AG09309 (cell line): ENCODE measurements around the gene QSOX2.

Experiments used
- DNase-seq: peaks from one replicate; pipeline ENCODE4 v3.0.0-alpha.2; 2010; ENCODE audit warnings: low read depth
- H3K4me3 ChIP-seq: 2 replicates; pipeline ENCODE4 v1.5.1; 2011; ENCODE audit warnings: mild to moderate bottlenecking, low read depth, low read length, moderate library complexity; ENCODE audit not compliant: control insufficient read depth
- TF ChIP-seq, protein P1 (sequence below): IDR thresholded peaks from 2 replicates; pipeline ENCODE4 v1.5.1; 2011; ENCODE audit warnings: mild to moderate bottlenecking, low read depth, low read length, inconsistent platforms; ENCODE audit not compliant: insufficient read depth, control insufficient read depth; ENCODE audit errors: missing control alignments

Gene QSOX2

DNA sequence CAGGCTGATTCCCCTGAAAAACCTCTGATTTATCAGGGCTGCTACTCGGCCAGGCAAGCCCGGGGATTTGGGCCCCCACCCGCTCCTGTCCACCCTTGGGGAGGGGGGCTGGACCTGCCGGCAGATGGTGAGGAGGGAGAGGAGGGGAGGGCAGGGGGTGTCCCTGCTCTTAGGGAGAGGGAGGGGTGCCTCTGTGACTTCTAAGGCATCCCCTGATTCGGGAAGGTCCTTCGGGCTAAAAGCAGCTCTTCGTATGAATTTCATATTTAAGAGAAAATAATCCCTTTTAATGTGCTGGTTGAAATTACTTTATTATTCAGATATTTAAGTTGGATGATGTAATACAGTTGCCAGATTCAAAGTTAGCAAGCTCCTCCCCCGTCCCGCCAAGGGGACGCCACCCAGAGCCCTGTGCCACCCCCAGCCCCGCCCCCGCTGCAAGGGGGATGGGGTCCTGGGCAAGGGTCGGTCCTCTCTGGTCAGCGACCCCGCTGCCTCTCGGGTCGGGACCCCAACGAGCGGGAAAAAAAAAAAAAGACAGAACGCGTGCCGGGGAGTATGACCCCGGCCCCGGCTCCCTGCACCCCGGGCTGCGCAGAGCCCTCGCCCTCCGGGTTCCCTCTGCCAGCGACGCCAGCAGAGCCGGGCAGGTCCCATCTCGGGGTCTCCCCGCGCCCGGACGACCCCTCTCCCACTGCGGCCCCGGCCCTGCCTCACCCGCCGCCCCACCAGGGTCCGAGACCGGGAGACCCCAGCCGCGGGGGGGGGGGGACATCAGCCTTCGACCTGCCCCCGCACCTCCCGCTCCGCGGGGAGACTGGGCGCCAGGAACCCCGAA, 53.1 kb downstream of the QSOX2 start:
- TF ChIP-seq, protein P1, sequence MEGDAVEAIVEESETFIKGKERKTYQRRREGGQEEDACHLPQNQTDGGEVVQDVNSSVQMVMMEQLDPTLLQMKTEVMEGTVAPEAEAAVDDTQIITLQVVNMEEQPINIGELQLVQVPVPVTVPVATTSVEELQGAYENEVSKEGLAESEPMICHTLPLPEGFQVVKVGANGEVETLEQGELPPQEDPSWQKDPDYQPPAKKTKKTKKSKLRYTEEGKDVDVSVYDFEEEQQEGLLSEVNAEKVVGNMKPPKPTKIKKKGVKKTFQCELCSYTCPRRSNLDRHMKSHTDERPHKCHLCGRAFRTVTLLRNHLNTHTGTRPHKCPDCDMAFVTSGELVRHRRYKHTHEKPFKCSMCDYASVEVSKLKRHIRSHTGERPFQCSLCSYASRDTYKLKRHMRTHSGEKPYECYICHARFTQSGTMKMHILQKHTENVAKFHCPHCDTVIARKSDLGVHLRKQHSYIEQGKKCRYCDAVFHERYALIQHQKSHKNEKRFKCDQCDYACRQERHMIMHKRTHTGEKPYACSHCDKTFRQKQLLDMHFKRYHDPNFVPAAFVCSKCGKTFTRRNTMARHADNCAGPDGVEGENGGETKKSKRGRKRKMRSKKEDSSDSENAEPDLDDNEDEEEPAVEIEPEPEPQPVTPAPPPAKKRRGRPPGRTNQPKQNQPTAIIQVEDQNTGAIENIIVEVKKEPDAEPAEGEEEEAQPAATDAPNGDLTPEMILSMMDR: no peak
- DNase-seq: no peak
- H3K4me3 ChIP-seq: no peak overlapping the region

DNA sequence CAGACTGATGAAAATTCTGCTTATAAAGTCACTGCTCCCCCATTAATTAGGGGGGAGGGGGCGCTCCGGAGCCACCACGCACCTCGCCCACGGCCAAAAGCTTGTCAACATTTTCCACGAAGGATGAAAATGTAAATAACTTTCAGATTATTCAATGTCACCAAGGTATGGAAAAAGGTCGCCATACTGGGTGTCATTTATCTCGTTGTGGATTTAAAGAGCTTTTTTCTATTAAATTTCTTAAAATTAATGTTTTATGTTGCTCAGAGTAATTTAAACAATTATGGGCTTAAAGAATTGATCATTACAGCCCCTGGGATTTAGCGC, 53.7 kb downstream of the QSOX2 start:
- H3K4me3 ChIP-seq: no peak overlapping the region
- DNase-seq: no peak

DNA sequence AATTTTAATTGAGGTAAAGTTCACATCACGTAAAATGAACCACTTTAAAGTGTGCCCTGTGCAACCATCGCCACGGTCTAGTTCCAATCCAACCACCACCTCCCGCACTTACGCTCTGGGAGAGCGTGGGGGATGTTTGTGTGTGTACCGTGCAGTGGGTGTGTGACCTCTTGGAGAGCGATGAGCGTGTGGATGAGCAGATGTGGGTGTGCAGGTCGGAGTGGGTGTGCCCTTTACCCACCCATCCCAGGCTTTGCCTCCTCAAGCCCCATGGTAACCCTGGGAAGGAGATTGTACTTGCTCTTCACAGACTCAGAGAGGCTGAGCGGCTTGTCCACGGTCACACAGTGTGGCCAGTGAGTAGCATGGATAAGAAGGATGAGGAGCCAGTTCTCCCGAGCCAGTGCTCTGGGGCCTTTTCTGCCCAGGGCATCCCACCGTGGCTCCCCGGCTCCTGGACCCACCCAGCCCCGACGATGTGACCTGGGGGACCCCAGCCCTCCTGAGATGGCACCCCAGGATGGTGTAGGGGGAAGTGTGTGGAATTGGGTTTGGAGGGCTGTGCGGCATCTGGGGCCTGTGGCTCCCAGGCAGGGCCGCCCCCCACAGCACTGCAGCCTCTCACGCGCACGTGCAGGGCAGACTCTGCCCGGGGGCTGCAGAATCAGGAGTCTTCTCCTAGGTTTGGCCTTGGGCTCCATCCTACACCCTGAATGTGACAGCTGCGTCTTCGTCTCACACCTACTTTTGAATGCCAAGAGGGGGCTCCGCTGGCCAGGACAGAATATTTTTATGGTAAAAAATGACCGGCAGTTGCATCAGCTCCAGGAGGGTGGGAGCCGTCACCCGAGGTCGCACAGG, 54.3 kb downstream of the QSOX2 start:
- TF ChIP-seq, protein P1: no peak
- H3K4me3 ChIP-seq: no peak overlapping the region
- no peak for DNase-seq

More for the DNA sequence above, 53.7 kb downstream of the QSOX2 start:
- TF ChIP-seq, protein P1: no peak

GRCh38 chr9:136190656-136191055, 55.0 kb downstream of the QSOX2 start:
- no peak for DNase-seq
- TF ChIP-seq, protein P1: no peak
- H3K4me3 ChIP-seq: no peak overlapping the region

- no peak overlapping the region for H3K4me3 ChIP-seq
- DNase-seq: no peak
Observed at GRCh38 chr9:136190237-136190601, 55.4 kb downstream of the QSOX2 start.

More at GRCh38 chr9:136190237-136190601, 55.4 kb downstream of the QSOX2 start:
- TF ChIP-seq, protein P1: no peak
